Calu3 (cell line): ENCODE measurements around the gene MELK. TPM values are rescaled to one million over a fixed set of nuclear protein-coding genes. Genes with fewer than 3 reads are reported as not detected.

Source experiments
- BruUV-seq: library from RNA; stranded (reverse); fragments of 400-500 nt; replicated peaks from 2 replicates; lab custom pipeline; 2021; lab: Mats Ljungman, UMichigan
- CTCF ChIA-PET: fragments of 300-600 bp; sonication (Branson Sonifier 250); formaldehyde crosslinking; loops from one replicate; lab custom pipeline; 2022; ENCODE audit warnings: antibody characterized with exemption; lab: Charles Lee
- DNase-seq: peaks from one replicate; pipeline ENCODE4 v3.0.0; 2022
- H3K27ac Mint-ChIP-seq: one replicate; pipeline ENCODE4 v1.8.0; 2022; ENCODE audit warnings: mixed read lengths; ENCODE audit not compliant: unreplicated experiment
- H3K27me3 Mint-ChIP-seq: one replicate; pipeline ENCODE4 v1.8.0; 2022; ENCODE audit warnings: mixed read lengths; ENCODE audit not compliant: unreplicated experiment
- H3K36me3 Mint-ChIP-seq: one replicate; pipeline ENCODE4 v1.8.0; 2022; ENCODE audit warnings: mild to moderate bottlenecking, moderate library complexity, mixed read lengths; ENCODE audit not compliant: insufficient read depth, unreplicated experiment
- H3K4me1 Mint-ChIP-seq: one replicate; pipeline ENCODE4 v1.8.0; 2022; ENCODE audit warnings: mild to moderate bottlenecking, low read depth, mixed read lengths; ENCODE audit not compliant: unreplicated experiment
- H3K4me3 Mint-ChIP-seq: one replicate; pipeline ENCODE4 v1.8.0; 2022; ENCODE audit warnings: mild to moderate bottlenecking, low read depth, moderate library complexity, mixed read lengths; ENCODE audit not compliant: unreplicated experiment
- H3K9me3 Mint-ChIP-seq: one replicate; pipeline ENCODE4 v1.8.0; 2022; ENCODE audit warnings: low read depth, mixed read lengths; ENCODE audit not compliant: unreplicated experiment
- intact Hi-C: fragments of 100-400 bp; cut with micrococcal nuclease; formaldehyde crosslinking; loops from one replicate; pipeline ENCODE4 v1.10.0; 2022; ENCODE audit not compliant: unreplicated experiment
- total RNA-seq: library from RNA; stranded (reverse); gene quantifications from 2 replicates; pipeline ENCODE4 v1.2.3, GENCODE V29; 2022
- TF ChIP-seq, protein P1 (sequence below): fragments of 200-600 bp; IDR thresholded peaks from one replicate; pipeline ENCODE4 v1.8.0; 2022; ENCODE audit warnings: antibody characterized with exemption; ENCODE audit not compliant: unreplicated experiment

MELK gene
- total RNA-seq, 1 experiment from 2014 or later = 20.8 TPM

DNA sequence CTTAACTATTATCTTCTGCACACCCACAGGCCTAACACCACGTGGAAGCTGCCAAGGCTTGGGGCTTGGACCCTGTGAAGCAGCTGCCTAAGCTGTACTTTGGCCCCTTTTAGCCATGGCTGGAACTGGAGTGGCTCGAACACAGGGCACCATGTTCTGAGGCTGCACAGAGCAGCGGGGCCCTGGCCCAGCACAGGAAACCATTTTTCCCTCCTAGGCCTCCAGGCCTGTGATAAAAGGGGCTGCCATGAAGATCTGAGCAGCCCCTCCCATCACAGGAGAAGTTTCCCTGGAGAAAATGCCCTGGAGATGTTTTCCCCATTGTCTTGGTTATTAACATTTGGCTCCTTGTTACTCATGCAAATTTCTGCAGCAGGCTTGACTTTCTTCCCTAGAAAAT lies 126.3 kb downstream of the MELK start:
- no TSS peak for BruUV-seq
- Mint-ChIP-seq H3K27ac (no peak overlapping the region), H3K4me1 (no peaks in the 10 kb centered on the region), H3K4me3 (no peak overlapping the region), H3K36me3 (no peaks in the 10 kb centered on the region), H3K27me3 (peaks cover 55% of the 10 kb centered on the region), H3K9me3 (peaks cover 7% of the 10 kb centered on the region)
- intact Hi-C loops = no loop called here
- CTCF ChIA-PET = no interaction called here
- no peak for DNase-seq
- TF ChIP-seq, protein P1, sequence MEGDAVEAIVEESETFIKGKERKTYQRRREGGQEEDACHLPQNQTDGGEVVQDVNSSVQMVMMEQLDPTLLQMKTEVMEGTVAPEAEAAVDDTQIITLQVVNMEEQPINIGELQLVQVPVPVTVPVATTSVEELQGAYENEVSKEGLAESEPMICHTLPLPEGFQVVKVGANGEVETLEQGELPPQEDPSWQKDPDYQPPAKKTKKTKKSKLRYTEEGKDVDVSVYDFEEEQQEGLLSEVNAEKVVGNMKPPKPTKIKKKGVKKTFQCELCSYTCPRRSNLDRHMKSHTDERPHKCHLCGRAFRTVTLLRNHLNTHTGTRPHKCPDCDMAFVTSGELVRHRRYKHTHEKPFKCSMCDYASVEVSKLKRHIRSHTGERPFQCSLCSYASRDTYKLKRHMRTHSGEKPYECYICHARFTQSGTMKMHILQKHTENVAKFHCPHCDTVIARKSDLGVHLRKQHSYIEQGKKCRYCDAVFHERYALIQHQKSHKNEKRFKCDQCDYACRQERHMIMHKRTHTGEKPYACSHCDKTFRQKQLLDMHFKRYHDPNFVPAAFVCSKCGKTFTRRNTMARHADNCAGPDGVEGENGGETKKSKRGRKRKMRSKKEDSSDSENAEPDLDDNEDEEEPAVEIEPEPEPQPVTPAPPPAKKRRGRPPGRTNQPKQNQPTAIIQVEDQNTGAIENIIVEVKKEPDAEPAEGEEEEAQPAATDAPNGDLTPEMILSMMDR = no peak

DNA sequence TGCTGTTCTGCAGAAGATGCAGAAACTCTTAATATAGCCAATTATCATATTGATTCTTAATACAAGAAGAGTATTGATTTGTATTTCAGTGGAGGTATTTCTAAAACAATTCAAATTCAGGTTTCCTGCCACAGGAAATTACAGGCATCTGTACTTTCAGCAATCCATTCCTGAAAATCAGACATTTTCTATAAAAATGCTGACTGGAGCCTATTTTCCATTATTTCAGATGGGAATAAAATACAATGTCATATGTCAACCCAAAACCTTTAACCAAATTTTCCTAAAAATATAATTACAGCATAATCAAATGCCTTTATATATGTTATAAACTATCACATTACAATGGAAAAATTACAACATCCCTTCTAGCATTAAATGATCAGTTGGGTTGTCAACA lies 131.5 kb downstream of the MELK start:
- CTCF ChIA-PET = no interaction called here
- Mint-ChIP-seq H3K9me3 (peaks cover 3% of the 10 kb centered on the region), H3K27me3 (peaks cover 33% of the 10 kb centered on the region), H3K4me1 (no peaks in the 10 kb centered on the region), H3K4me3 (no peak overlapping the region), H3K36me3 (no peaks in the 10 kb centered on the region), H3K27ac (no peak overlapping the region)
- DNase-seq = no peak
- intact Hi-C loops = no loop called here
- BruUV-seq = no TSS peak
- TF ChIP-seq, protein P1 = no peak

DNA sequence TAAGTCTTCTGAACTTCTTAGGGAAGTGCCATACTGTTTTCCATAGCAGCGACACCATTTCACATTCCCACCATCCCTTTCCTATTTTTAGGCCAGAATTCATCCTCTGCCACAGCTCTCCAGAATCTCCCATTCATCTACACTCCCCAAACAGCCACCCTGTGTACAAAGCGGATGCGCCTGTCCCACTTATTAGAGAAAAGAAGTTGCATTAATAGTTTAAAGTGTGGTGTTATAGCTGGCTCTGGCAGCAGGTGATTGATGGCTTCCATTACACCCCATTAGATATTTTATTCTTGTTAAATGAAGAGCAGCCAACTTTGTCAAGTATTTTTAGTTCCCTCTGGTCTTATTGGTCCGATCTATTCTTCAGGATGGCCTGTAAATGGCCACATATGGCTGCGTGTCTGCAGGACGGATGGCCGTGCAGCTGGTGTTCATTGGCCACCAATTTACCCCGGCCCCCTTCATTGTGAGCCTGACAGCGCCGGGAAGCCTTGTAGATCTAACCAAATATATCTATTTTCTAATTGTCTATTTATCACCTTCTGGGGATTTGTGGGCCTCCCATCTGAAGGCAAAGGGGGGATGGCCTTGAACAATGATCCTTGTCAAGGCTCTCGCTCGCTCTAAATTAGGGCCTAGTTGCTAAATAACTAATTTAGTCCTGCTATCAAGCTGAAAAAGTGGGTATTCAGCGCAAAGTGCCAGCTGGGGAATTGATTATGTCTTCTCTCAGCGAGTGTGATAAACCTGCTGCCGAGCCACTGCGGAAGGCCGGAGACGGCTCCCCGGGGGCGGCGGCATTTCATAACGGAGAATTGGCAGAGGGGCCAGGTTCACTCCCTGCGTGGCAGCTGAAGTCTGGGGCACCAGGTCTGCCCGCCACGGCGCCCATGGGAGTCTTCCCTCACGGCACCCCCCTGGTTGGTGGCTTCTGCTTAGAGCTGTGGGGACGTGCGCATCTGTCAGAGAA lies 141.1 kb downstream of the MELK start:
- Mint-ChIP-seq H3K9me3 (no peaks in the 10 kb centered on the region), H3K4me1 (no peaks in the 10 kb centered on the region), H3K27ac (no peak overlapping the region), H3K4me3 (no peak overlapping the region), H3K27me3 (peaks cover 27% of the 10 kb centered on the region), H3K36me3 (no peaks in the 10 kb centered on the region)
- DNase-seq = no peak
- TF ChIP-seq, protein P1 = no peak
- CTCF ChIA-PET = no interaction called here
- BruUV-seq = no TSS peak
- intact Hi-C loops = no loop called here

DNA sequence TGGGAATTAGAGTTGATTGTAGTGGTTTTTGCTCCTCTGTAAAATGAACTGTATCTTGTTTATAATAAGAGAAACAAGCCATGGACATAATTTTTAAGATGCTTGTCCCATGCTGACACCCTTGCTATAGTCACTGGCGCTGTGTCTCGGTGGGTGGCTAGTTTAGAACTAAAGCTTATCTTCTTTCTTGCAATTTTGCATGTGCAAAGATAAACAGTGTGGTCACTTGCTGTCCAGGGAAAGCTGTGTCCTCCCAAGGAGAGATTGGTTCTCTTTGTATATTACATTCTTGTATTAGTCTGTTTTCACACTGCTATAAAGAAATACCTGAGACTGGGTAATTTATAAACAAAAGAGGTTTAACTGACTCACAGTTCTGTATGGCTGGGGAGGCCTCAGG lies 143.8 kb downstream of the MELK start:
- BruUV-seq = no TSS peak
- CTCF ChIA-PET = no interaction called here
- TF ChIP-seq, protein P1 = no peak
- H3K27ac Mint-ChIP-seq = no peak overlapping the region
- peaks cover 27% of the 10 kb centered on the region for H3K27me3 Mint-ChIP-seq
- no peak overlapping the region for H3K4me3 Mint-ChIP-seq
- H3K4me1 Mint-ChIP-seq = no peaks in the 10 kb centered on the region
- no peaks in the 10 kb centered on the region for H3K9me3 Mint-ChIP-seq
- no peaks in the 10 kb centered on the region for H3K36me3 Mint-ChIP-seq
- DNase-seq = no peak
- intact Hi-C loops = no loop called here
